ENCODE measurements around the gene SUV39H2.

DNA sequence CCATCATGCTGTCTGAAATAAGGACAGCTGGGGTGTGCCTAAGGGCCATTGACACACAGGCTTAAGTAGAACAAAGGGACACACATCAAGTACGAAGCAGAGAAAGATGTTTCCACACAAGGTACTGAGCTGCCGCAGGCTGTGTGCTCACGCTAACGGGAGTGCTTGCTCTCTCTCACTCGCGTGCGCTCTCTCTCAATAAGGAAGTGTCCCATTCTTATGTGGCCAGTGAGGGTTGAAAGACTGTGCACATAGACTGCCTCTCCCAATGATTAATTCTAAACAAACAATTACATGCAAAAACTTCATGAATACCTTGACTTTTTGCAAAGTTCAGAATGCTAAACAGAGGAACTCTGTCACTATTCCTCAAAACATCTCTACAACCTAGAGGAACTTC is 45.3 kb downstream of the SUV39H2 start:
- TF ChIP-seq EZH2 (IDR thresholded peaks at IDR 0.05; ENCODE audit: insufficient read depth, poor library complexity, severe bottlenecking) (no peak), EZH2phosphoT487 (IDR thresholded peaks at IDR 0.05; ENCODE audit: insufficient read depth, low read depth) (no peak)
